Measurements from ENCODE around the gene ESYT3.

DNA sequence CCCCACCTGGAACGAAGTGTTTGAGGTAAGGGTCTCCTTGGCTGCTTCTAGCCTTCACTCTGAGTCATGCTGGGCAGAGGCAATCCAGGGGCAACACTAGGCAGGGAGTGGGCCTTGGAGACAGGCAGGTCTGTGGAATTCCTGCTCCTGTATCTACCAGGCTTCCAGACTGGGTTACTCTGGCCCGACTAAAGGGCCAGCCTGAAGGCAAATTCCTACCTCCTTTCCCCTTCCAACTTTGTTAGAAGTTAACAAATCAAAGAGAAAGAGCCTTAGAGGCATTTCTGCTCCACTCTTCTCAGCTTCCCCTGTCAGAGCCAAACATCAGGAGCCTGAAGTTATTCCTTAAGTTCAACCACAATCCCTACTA, 30.1 kb downstream of the ESYT3 start:
- no peak for TF ChIP-seq POLR2A (IDR thresholded peaks at IDR 0.05)
- TF ChIP-seq POLR2AphosphoS5 (IDR thresholded peaks at IDR 0.05), result no peak
- TF ChIP-seq, protein P1, sequence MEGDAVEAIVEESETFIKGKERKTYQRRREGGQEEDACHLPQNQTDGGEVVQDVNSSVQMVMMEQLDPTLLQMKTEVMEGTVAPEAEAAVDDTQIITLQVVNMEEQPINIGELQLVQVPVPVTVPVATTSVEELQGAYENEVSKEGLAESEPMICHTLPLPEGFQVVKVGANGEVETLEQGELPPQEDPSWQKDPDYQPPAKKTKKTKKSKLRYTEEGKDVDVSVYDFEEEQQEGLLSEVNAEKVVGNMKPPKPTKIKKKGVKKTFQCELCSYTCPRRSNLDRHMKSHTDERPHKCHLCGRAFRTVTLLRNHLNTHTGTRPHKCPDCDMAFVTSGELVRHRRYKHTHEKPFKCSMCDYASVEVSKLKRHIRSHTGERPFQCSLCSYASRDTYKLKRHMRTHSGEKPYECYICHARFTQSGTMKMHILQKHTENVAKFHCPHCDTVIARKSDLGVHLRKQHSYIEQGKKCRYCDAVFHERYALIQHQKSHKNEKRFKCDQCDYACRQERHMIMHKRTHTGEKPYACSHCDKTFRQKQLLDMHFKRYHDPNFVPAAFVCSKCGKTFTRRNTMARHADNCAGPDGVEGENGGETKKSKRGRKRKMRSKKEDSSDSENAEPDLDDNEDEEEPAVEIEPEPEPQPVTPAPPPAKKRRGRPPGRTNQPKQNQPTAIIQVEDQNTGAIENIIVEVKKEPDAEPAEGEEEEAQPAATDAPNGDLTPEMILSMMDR (IDR thresholded peaks at IDR 0.05), result no peak
- TF ChIP-seq EP300 (IDR thresholded peaks at IDR 0.05), result no peak

Measured in upper lobe of left lung (tissue), 4 donors.